CD4-positive, alpha-beta T cell treated with Interleukin-6 at 100 ng/mL for 8 hours (primary cell): ENCODE data around the gene SPSB2.
A peak's percentile ranks its signal among the peaks of the same experiment; 100 is the strongest.

Experiments used
- DNase-seq: peaks from one replicate; pipeline ENCODE4 v3.0.0-alpha.2; 2020; ENCODE audit warnings: mixed read lengths, low spot score

SPSB2 gene

DNA sequence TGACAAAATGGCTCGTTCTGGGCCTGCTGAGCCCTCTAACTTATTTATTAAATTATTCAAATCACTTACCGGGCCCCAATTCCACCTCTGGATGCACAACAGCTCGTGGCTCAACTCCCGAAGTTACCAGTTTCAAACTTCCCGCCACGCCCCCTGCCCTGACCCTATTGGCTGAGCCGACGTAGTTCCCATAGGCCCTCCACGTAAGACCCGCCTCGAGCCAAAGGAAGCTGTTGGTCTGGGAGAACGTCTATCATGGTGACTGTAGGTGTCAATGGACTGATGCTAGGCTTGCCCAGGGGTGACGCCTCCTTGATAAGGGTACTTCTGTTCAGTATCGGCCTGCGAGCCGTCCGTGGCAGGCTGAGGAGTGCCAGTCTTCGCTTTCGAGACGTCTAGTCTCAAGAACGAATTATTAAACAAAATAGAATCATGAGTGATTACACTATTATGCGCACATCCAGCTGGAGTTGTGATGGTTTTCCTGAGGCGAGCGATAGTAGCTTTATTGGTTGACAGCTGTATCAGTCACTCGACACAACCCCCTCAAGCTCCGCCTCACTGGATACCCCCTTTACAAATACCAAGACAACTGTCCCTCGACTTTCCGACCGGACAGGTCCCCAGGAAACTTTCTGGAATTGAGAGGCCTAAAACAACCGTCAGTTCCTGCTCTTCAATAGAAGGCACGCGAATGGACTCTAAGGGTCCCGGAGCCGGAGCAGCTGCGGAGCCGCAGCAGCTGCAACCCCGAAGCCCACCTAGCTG, 21.8 kb downstream of the SPSB2 start, which contains the start of gene CDCA3:
Gene CDCA3, minus strand, starts transcription at position 134 of the 768 bp plus-strand sequence. CDS start 334 bp downstream, outside the sequence.
- peak; percentile 95 for DNase-seq

DNA sequence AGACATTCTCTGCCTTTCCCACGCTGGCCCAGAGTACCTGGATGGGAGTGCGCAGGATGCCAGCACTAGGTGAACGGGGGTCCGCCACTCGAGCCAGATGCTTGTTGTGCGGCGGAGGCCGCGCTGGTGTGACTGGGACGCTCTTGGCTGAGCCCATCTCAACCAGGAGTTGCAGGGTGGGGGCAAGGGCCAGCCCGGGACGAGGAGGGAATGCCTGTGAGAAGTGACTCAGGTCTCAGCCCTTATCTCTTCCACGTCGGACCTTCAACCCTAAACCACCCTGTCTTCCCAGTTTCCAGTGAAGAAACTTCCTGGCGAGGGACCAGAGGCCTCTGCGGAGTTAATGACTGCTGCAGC, 22.3 kb downstream of the SPSB2 start:
- DNase-seq = no peak

DNA sequence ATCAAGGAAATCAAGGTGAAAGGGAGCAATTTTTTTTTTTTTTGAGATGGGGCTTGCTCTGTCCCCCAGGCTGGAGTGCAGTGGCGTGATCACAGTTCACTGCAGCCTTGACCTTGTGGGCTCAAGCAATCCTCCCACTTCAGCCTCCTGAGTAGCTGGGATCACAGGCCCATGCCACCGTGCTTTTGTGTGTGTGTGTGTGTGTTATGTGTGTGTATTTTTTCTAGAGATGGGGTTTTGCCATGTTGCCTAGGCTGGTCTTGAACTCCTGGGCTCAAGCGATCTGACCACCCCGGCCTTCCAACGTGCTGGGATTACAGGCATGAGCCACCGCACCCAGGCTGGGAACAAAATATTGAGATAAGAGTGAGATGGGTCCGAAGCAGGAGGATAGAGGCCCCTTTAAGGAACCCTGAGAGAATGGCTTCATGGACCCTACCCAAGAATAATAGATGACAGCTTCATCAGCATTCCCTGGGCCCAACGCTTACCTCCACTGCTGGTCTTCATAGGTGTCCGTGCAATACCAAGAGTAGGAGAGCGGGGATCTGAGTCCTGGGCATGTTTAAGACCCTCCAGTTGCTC, 23.0 kb downstream of the SPSB2 start:
- no peak for DNase-seq

DNA sequence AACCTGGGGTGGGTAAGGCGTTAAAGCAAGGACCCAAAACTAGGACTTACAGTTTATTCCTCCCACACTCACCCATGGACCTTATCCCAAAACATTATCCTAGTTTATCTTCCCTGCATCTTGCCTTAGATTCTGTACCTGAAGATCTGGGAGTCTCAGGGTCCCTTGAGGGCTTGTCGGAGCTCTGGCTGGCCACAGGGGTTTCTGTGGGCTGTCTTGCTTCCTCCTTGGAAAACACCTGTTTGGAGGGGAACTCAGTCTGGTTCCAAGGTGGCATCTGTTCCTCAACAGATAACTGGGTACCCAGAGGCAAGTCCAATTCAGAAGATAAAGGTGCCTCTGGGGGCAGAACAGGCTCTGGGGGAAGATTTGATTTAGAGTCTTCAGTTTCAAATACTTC, 23.7 kb downstream of the SPSB2 start:
- DNase-seq = no peak

DNA sequence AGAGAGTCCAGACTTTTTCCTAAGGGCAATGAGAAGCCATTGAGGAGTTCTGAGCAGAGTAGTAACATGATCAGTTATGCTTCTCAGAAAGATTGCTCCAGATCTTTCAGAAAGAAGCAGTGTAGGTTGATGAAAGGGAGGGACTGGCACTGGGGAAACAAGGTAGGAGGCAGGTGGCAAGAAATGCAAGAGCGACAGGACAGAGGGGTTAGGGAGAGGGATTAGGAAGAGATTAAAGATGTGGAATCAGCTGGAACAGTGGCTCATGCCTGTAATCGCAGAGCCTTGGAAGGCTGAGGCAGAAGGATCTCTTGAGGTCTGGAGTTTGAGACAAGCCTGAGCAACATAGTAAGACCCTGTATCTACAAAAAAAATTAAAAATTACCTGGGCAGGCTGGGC, 25.4 kb downstream of the SPSB2 start:
- no peak for DNase-seq

DNA sequence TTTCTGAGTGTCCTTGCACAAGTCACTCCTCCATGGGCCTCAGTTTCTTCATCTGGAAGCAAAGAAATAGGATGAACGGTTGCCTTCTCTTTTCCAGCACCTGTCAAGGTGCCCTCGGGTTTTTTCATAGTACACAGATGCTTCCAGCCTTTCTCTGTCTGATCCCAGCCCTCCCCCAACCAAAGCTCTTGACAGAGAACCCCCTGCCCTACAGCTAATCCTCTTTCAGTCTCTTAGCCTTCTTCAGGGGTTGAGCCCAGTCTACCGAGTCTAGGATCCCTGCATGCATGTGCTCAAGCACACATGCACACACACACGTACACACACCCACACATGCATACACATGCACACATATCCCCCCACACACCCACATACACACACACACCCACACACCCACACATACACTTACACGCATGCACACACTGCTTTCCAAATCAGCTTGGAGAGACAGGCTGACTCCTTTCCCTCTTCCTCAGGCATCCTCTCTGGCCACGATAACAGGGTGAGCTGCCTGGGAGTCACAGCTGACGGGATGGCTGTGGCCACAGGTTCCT, 26.7 kb downstream of the SPSB2 start:
- DNase-seq = no peak

DNA sequence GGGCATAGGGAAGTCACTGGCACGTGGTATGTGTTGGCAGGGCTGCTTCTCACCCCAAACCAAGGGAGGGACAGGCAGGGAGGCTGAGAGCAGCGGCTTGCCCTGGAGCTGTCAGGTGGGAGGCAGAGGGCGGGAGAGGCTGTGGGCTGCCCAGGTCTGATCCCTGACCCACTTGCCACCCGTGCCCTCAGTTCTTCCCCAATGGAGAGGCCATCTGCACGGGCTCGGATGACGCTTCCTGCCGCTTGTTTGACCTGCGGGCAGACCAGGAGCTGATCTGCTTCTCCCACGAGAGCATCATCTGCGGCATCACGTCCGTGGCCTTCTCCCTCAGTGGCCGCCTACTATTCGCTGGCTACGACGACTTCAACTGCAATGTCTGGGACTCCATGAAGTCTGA, 27.7 kb downstream of the SPSB2 start:
- no peak for DNase-seq

DNA sequence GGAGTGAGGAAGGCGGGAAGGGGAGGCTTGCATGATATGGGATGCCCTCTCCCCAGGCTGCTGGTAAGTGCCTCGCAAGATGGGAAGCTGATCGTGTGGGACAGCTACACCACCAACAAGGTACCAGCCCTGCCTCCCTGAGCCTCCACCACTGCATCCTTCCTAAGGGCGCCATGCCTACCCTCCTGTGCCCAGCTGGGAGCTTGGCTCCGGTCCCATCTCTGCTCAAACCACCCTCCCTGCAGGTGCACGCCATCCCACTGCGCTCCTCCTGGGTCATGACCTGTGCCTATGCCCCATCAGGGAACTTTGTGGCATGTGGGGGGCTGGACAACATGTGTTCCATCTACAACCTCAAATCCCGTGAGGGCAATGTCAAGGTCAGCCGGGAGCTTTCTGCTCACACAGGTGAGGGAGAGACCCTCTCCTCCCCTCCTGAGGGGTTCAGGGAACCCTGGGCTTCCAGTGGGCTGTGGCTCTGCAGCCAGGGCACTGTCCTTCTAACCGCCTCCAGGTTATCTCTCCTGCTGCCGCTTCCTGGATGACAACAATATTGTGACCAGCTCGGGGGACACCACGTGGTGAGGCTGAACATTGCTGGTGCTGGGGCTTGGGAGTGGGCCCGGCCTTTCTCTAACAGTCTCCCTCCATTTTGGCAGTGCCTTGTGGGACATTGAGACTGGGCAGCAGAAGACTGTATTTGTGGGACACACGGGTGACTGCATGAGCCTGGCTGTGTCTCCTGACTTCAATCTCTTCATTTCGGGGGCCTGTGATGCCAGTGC, 29.8 kb downstream of the SPSB2 start:
- no peak for DNase-seq

DNA sequence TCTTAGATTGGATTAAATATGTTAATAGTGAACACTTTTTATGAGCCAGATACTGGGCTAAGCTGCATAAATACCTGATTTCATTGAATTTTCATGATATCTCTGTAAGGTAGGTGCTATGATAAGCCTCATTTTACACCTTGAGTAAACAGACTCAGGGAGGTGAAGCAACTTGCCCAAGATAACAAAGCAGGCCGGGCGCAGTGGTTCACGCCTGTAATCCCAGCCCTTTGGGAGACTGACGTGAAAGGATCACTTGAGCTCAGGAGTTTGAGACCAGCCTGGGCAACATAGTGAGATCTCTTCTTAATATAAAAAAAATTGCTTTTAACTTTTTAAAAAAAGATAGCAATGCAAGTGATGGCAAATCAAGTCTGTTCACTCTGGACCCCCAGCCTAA, 31.0 kb downstream of the SPSB2 start:
- DNase-seq = no peak

DNA sequence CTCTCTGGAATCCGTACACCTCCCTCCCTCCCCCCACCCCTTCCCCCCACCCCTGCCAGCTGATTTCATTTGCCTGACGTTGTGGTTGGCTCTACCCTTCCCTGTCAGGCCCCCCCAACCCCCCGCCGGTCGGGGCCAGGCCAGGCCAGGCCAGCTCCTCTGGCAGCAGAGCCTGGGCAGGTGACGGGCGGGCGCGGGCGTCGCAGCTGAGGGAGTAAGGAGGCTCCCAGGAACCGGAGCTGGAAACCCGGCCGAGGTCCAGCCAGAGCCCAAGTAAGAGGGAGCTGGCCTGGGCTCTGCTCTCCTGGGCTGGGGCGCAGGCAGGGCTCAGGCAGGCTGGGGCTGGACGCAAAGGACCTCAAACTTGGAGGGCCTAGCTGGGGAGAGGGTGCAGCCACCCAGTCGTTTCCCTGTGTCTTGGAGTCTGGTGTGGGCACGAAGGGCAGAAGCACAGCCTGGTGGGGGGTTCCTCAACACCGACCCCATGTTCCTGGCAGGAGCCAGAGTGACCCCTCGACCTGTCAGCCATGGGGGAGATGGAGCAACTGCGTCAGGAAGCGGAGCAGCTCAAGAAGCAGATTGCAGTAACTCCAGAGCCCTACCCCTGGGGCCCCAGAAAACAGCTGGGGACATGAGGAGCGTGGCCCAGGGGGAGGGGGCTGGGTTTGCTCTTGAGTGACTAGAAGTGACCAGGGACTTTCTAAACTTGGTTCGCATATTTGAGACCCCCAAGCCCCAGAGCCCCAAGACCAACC, 32.2 kb downstream of the SPSB2 start, which contains the start of gene GNB3:
Gene GNB3, plus strand, starts transcription at position 165 of the 755 bp plus-strand sequence. Its CDS starts 363 bp downstream, at position 528.
- DNase-seq = no peak

DNA sequence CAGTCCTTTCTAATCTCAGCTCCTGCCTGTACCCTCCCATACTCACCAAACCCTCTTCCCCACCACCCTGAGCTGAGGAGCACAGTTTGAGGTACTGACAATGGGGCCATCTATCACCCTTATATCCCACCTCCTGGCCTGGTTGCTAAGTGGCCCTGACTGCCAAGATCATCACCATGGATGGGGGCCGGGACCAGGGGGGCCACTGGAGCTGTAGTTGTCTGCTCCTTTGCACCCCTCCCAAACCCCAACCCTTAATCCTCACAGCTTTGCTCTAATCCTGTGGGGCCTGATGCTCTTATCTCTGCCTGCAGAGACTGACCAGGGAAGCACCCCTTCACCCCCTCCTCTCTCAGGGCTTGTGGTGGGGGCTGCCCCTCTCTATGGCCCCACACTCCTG, 32.8 kb downstream of the SPSB2 start:
- no peak for DNase-seq

DNA sequence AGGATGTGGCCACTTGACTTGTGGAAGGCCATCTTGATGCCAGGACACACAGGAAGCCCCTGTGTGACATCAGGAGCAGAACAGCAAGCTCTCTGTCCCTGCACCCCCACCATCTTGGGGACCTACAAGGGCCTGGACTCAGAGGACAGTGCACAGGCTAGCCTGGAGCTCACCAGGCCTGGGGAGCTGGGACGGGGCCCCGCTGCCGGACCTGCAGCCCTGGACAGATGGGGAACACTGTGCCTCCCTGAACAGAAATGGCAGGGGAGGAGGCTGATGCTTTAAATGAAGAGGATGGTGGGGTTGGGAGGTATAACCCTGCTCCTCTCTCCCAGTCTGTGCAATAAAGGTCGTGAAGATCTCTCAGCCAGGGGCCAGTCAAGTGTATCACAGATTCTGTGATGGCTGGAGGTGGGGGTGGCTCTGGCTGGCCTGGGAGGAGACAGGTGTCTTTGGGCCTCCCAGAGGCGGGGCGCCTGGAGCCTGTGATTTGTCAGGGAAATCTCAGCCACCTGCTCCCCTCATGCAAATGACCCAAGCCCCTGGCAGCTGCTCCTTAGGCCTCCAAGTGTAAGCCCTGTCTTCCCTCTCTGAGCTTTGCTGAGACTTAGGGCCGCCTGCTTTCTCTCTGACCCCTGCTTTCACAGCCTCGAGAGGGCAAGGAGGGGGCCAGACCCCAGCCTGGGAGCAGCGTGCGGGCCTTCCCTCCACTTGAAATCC, 33.5 kb downstream of the SPSB2 start:
- no peak for DNase-seq

DNA sequence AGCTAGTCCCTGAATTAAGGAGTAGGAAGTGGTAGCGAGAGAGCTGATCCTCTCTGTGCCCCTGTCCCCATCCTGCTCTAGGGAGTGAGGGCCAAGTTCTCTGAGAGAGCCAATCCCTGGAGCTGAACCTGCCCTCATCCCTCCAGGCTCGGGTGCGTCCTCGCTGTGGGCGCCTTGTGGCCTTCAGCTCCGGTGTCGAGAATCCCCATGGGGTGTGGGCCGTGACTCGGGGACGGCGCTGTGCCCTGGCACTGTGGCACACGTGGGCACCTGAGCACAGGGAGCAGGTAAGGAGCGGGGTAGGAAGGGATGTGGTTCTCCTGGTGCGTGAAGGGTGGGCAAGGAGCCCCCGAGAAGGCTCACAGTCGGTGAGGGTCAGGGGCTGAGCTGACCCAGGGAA, 34.2 kb downstream of the SPSB2 start:
- DNase-seq = no peak

DNA sequence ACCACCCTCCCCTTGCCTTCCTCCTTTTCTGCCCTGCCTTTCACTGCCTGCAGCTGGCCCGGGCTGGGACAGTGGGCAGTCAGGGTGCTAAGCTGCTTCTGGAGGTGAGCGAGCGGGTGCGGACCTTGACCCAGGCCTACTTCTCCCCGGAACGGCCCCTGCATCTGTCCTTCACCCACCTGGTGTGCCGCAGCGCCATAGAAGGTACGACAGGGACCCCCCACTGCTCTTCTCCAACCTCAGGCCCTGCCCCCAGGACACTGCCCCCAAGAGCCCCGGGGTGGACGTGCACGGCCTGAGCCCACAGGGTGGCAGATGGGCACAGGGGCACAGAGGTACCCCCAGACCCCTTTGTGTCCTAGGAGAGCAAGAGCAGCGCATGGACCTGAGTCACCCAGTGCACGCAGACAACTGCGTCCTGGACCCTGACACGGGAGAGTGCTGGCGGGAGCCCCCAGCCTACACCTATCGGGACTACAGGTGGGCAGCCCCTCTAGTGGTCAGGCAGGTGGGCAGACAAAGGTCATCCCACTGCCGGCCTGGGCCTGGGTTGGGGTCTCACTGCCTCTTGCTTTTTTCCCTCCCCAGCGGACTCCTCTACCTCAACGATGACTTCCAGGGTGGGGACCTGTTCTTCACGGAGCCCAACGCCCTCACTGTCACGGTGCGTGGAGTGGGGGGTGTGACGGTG, 35.6 kb downstream of the SPSB2 start:
- DNase-seq = no peak

DNA sequence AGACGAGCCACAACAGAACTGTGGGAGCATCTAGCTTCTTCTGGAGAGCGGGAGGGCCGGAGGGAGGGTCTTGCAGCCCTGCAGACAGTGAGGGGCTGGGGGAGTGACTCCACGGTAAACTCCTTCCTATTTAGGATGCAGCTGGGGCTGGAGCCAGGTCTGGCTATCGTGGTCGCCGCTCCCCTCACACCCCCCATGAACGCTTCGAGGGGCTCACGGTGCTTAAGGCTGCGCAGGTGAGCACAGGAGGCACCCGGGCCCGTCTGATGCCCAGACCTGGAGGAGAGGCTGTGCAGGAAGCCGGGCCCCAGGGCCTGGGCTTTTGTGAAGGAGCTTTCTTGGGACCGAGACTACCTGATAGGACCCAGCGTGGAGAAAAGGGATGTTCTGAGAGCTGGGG, 36.3 kb downstream of the SPSB2 start:
- DNase-seq = no peak

DNA sequence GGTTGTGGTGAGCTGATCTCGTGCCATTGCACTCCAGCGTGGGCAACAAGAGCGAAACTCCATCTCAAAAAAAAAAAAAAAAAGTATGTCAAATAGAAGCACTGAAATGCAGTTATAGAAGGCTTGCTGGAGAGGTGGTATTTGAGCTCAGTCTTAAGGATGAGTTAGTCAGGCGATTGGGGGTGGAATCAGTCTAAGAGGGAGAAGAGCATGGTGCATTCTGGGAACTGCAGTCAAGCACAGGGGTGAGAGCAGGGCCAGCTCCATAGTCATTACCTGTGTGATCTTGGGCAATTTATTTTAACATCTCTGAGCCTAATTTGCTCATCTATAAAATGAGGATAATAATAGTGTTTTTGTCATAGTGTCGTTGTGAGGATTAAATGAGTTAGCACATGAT, 38.2 kb downstream of the SPSB2 start:
- no peak for DNase-seq

DNA sequence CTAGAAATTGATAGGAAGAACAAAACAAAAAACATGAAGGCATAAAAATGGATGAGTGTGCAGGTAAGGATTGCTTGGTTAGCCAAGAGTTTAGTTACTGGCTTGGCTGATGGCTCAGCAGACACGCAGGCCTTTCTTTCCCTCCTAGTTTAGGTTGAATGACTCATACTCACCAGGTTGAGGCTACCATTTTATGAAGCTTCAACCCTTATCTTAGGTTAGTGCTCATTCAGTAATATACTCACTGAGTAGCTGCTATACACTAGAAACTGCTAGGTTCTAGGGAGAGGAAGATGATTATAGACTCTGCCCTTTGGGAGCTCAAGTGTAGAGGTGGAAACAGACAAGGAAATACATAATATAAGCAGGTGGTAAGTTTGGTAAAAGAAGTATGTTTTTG, 38.8 kb downstream of the SPSB2 start:
- DNase-seq = no peak

DNA sequence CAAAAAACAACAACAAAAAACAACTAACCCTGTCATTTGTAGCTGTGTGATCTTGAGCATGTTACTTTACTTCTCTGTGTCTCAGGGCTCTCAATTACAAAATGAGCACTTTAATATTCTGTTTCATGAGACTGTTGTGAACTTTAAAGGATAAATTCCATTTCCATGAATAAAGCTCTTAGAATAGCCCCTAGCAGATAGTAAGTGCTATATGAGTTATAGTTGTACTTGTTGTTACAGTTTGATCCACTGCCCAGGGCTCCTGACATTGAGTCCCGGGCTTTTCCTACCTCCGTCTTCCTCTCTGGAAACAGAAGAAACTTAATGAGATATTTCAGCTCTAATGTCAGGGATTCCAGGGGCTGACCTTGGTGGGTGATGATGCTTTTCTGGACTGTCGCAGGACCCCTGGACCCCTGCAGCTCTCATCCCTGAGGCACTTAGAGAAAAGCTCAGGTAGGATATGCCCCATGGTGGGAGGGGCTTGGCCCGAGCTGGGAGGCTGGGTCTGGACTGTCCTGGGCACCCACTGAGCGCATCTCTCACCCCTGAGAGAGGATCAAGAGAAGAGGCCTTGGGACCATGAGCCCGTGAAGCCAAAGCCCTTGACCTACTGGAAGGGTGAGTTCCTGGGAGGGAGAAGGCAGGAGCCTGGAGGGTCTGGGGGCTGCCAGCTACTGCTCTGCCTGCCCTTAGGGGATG, 39.8 kb downstream of the SPSB2 start:
- DNase-seq = no peak

DNA sequence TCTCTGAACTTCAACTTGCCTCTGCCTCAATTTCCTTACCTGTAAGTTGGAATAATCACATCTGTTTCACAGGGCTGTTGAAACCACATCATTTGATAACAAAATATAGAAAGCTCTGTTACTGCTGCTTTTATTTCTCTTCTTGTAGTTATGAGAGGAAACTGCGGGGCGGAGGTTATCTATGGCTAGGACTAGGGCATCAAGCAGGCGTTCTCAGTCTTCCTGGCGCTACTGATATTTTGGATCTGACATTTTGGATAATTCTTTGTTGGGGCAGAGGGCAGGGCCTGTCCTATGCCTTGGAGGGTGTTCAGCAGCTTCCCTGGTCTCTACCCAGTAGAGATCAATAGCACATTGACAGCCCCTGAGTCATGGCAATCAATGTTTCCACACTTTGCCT, 41.0 kb downstream of the SPSB2 start:
- DNase-seq = no peak

DNA sequence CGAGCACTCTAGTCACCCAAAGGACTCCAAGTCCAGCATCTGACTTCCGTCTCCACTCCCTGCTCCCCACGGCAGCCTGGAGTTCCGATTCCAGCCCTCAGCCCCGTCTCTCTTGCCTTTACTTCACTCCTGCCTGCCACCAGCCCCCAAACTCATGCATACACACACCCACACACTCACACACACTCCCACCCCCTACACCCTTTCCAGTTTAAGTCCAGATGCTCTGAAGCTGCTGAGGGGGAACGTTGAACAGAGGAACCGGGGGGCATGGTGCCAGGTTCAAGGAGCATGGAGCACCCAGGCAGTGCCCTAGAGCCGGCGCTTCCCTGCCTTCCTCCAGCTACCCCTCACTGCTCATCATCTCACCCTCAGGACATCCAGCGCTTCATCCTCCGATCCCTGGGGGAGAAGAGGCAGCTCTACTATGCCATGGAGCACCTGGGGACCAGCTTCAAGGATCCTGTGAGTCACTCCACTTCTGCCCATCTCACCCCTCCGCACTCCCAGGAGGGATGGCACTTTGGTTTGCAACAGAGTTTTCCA, 41.6 kb downstream of the SPSB2 start:
- no peak for DNase-seq
